ENCODE results near the gene TLCD3A.
"Not testable (repeated sequence)": the region's sequence is repeated elsewhere in the genome, so short reads cannot be mapped to it uniquely, and the experiment has no call there.

TLCD3A gene

GRCh38 chr17:696369-696768 is 36.0 kb upstream of the TLCD3A start:
- DNase-seq (ENCODE audit: low read depth, low spot score), result no peak
- POLR2A ChIA-PET, result no interaction called here
- TF ChIP-seq, protein P1, sequence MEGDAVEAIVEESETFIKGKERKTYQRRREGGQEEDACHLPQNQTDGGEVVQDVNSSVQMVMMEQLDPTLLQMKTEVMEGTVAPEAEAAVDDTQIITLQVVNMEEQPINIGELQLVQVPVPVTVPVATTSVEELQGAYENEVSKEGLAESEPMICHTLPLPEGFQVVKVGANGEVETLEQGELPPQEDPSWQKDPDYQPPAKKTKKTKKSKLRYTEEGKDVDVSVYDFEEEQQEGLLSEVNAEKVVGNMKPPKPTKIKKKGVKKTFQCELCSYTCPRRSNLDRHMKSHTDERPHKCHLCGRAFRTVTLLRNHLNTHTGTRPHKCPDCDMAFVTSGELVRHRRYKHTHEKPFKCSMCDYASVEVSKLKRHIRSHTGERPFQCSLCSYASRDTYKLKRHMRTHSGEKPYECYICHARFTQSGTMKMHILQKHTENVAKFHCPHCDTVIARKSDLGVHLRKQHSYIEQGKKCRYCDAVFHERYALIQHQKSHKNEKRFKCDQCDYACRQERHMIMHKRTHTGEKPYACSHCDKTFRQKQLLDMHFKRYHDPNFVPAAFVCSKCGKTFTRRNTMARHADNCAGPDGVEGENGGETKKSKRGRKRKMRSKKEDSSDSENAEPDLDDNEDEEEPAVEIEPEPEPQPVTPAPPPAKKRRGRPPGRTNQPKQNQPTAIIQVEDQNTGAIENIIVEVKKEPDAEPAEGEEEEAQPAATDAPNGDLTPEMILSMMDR (IDR thresholded peaks at IDR 0.05; ENCODE audit: insufficient read depth, low read length, missing control alignments), result no peak
- CTCF ChIA-PET, result interaction anchor here (1.1 to 16.5 kb wide), 3 partner anchors 8 to 285 kb away, joined by 3 to 533 read pairs (median 4); a partner anchor contains a TSS
- no peak overlapping the region for H3K4me3 ChIP-seq (ENCODE audit: low read depth, low read length)

DNA sequence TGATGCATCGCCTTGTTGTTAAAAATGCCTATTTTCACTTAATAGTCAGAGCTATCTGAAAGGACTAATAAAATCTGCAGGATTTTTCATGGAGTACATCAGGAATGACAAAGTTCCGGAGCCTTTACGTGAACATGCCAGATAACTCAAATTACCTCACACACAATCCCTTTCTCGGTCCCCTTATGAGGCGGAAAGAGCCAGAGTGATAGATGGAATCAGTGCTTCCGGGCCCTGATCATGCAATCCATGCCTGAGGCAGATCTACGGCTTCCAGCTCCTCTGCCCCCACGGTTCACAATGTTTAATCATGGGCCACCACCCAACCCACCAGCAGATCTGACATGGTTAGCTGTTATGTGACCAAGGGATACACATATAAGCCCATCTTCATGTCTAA is 34.7 kb upstream of the TLCD3A start:
- CTCF ChIA-PET, result interaction anchor here (0.7 to 16.5 kb wide), 14 partner anchors 10 to 553 kb away, joined by 3 to 533 read pairs (median 4); partner anchors contain the start of gene TIMM22
- POLR2A ChIA-PET, result interaction anchor here (0.6 kb wide), 1 partner anchor 293 kb away, joined by 3 read pairs; no protein-coding TSS in a partner anchor
- no peak overlapping the region for H3K4me3 ChIP-seq (ENCODE audit: low read depth, low read length)
- no peak for DNase-seq (ENCODE audit: low read depth, low spot score)
- TF ChIP-seq, protein P1 (IDR thresholded peaks at IDR 0.05; ENCODE audit: insufficient read depth, low read length, missing control alignments), result no peak

- not testable (repeated sequence) for DNase-seq (ENCODE audit: low read depth, low spot score); H3K4me3 ChIP-seq (ENCODE audit: low read depth, low read length)
- POLR2A ChIA-PET, result interaction anchor here (0.6 kb wide), 1 partner anchor 293 kb away, joined by 3 read pairs; no protein-coding TSS in a partner anchor
- CTCF ChIA-PET, result interaction anchor here (0.7 to 16.5 kb wide), 19 partner anchors 10 to 553 kb away, joined by 3 to 533 read pairs (median 4); partner anchors contain the start of gene TIMM22
These were observed 34.3 kb upstream of the TLCD3A start for GRCh38 chr17:698096-698495.

GRCh38 chr17:699345-699744 is 33.1 kb upstream of the TLCD3A start:
- TF ChIP-seq, protein P1 (IDR thresholded peaks at IDR 0.05; ENCODE audit: insufficient read depth, low read length, missing control alignments), result no peak
- no peak for DNase-seq (ENCODE audit: low read depth, low spot score)
- POLR2A ChIA-PET, result no interaction called here
- no peak overlapping the region for H3K4me3 ChIP-seq (ENCODE audit: low read depth, low read length)
- CTCF ChIA-PET, result interaction anchor here (0.7 to 16.5 kb wide), 54 partner anchors 9 to 555 kb away, joined by 3 to 533 read pairs (median 6); partner anchors contain the start of genes RFLNB, TIMM22 and VPS53

DNA sequence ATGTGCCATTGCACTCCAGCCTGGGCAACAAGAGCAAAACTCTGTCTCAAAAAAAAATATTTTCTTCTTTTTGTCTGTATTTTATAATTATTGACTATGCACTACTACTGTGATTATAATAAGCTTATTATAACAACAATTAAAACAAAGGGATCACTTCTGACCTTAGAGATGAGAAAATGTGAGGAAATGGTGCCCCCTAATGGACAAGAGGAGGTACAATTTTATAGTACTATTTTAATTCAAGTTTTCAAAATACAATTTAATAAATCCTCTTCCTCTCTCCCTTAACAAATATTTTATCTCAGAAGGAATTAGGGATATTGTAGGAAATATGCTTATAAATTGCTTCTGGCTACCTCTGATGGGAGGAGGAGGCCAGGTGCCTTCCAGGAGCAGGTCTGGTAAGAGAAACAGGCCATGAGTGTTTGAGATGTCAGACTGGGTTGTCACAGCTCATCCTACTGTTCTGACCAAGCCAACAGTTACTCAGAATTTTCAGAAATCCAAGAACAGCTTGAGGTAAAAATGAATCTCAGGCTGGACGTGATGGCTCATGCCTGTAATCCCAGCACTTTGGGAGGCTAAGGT is 31.8 kb upstream of the TLCD3A start:
- TF ChIP-seq, protein P1 (IDR thresholded peaks at IDR 0.05; ENCODE audit: insufficient read depth, low read length, missing control alignments), result peak; percentile 27
- POLR2A ChIA-PET, result interaction anchor here (0.8 kb wide), 1 partner anchor 14 kb away, joined by 3 read pairs; the partner anchor contains the start of gene VPS53
- no peak for DNase-seq (ENCODE audit: low read depth, low spot score)
- CTCF ChIA-PET, result interaction anchor here (0.5 to 16.5 kb wide), 65 partner anchors 9 to 556 kb away, joined by 3 to 533 read pairs (median 6); partner anchors contain the start of genes RFLNB, TIMM22 and VPS53
- no peak overlapping the region for H3K4me3 ChIP-seq (ENCODE audit: low read depth, low read length)

- ChIA-PET POLR2A (no interaction called here), CTCF (interaction anchor here (0.6 to 16.5 kb wide), 11 partner anchors 11 to 554 kb away, joined by 3 to 533 read pairs (median 3); partner anchors contain the start of gene VPS53)
- TF ChIP-seq, protein P1 (IDR thresholded peaks at IDR 0.05; ENCODE audit: insufficient read depth, low read length, missing control alignments), result no peak
- DNase-seq (ENCODE audit: low read depth, low spot score), result no peak
- no peak overlapping the region for H3K4me3 ChIP-seq (ENCODE audit: low read depth, low read length)
These were observed 29.1 kb upstream of the TLCD3A start for GRCh38 chr17:703081-703875.

All from AG04449 (cell line).